HepG2 (cell line): ENCODE data around the gene GIPC3. TPM values are rescaled to one million over a fixed set of nuclear protein-coding genes. Genes with fewer than 3 reads are reported as not detected.

Source experiments
- CBFB ChIP-seq: sonication (generic); formaldehyde crosslinking; IDR thresholded peaks from 2 replicates; pipeline ENCODE4 v1.4.0; 2020; ENCODE audit warnings: missing genetic modification reagents
- ERF ChIP-seq: IDR thresholded peaks from 2 replicates; pipeline ENCODE4 v1.6.1; 2018; ENCODE audit warnings: missing biosample characterization, missing genetic modification reagents
- GTF3A ChIP-seq: sonication (generic); formaldehyde crosslinking; conservative IDR thresholded peaks from 2 replicates; pipeline ENCODE4 v1.4.0; 2020; ENCODE audit warnings: mild to moderate bottlenecking, missing genetic modification reagents
- MYC ChIP-seq: sonication (generic); formaldehyde crosslinking; IDR thresholded peaks from 2 replicates; pipeline ENCODE4 v1.9.0; 2021; ENCODE audit warnings: missing genetic modification reagents, borderline replicate concordance
- NFAT5 ChIP-seq: sonication (generic); formaldehyde crosslinking; IDR thresholded peaks from 2 replicates; pipeline ENCODE4 v1.4.0; 2020; ENCODE audit warnings: missing genetic modification reagents
- NR3C1 ChIP-seq: sonication (generic); formaldehyde crosslinking; IDR thresholded peaks from 2 replicates; pipeline ENCODE4 v1.4.0; 2020; ENCODE audit warnings: missing genetic modification reagents
- RNF2 ChIP-seq: fragments of 450-650 bp; conservative IDR thresholded peaks from 2 replicates; pipeline ENCODE4 v1.6.1; 2016; ENCODE audit warnings: low read depth
- TFDP2 ChIP-seq: sonication (generic); formaldehyde crosslinking; IDR thresholded peaks from 2 replicates; pipeline ENCODE4 v1.4.0; 2020; ENCODE audit warnings: missing genetic modification reagents
- TFE3 ChIP-seq: IDR thresholded peaks from 2 replicates; pipeline ENCODE4 v1.6.1; 2016
- U2AF2 ChIP-seq: fragments of 200-400 bp; formaldehyde crosslinking; IDR thresholded peaks from 2 replicates; pipeline ENCODE4 v1.6.1; 2017; ENCODE audit warnings: low read depth, mild to moderate bottlenecking, low read length
- ZBTB46 ChIP-seq: sonication (generic); formaldehyde crosslinking; IDR thresholded peaks from 2 replicates; pipeline ENCODE4 v1.4.0; 2020; ENCODE audit warnings: mild to moderate bottlenecking, missing genetic modification reagents, borderline replicate concordance
- ZBTB49 ChIP-seq: sonication (generic); formaldehyde crosslinking; IDR thresholded peaks from 2 replicates; pipeline ENCODE4 v1.4.0; 2020; ENCODE audit warnings: missing genetic modification reagents, borderline replicate concordance
- ZGPAT ChIP-seq: IDR thresholded peaks from 2 replicates; pipeline ENCODE4 v1.6.1; 2016; ENCODE audit warnings: mild to moderate bottlenecking
- ZNF367 ChIP-seq: sonication (generic); formaldehyde crosslinking; IDR thresholded peaks from 2 replicates; pipeline ENCODE4 v1.4.0; 2020; ENCODE audit warnings: missing genetic modification reagents, borderline replicate concordance
- ZNF790 ChIP-seq: sonication (generic); formaldehyde crosslinking; IDR thresholded peaks from 2 replicates; pipeline ENCODE4 v1.8.0; 2022; ENCODE audit warnings: missing genetic modification reagents, mild to moderate bottlenecking, borderline replicate concordance
- polyA plus RNA-seq, 8 experiments: library from polyadenylated mRNA; depleted of rRNA in 3 of 8; stranded (reverse) in 7 of 8; unstranded in 1 of 8; fragments of >200 nt; fragmentation: Illumina TruSeq in 4 of 8; extraction: Trizol in 4 of 8; gene quantifications; 2 replicates each; pipeline versions ENCODE4 v1.2.1 to v1.2.3, GENCODE V29; 2011 to 2016; ENCODE audit warnings: low read depth in 4 of 8, missing spikeins in 1 of 8, mixed read lengths in 1 of 8; ENCODE audit not compliant: insufficient read depth in 1 of 8
- total RNA-seq, 5 experiments: library from RNA; depleted of rRNA; stranded (reverse); fragments of >200 nt; fragmentation: Illumina TruSeq; extraction: Trizol; gene quantifications; 2 replicates each; pipeline ENCODE4 v1.2.3, GENCODE V29; 2016; ENCODE audit warnings: low read depth in 1 of 5

GIPC3 gene
- total and polyA plus RNA-seq, 2 of the 13 experiments (the other 11 are each of a cell fraction or from before 2014, with no cell fraction given) = 0.05 TPM; not detected in 1

- TF ChIP-seq ZGPAT (CRISPR knock-in tag) = peak; percentile 24; the same call in 1 of the 2 replicates
- TF ChIP-seq TFE3 = no peak
- no peak for TF ChIP-seq GTF3A (CRISPR knock-in tag)
- no peak for TF ChIP-seq MYC (CRISPR knock-in tag)
- TF ChIP-seq ZNF790 = no peak
- peak; percentile 88 for TF ChIP-seq U2AF2
- TF ChIP-seq CBFB (CRISPR knock-in tag) = 0 out of 2 replicates have a peak, but pooled peaks have one; percentile 41
- TF ChIP-seq NFAT5 = no peak
- no peak for TF ChIP-seq RNF2
- TF ChIP-seq ERF (CRISPR knock-in tag) = no peak
- TF ChIP-seq ZNF367 = no peak
- TF ChIP-seq TFDP2 (CRISPR knock-in tag) = peak; percentile 50; the same call in 1 of the 2 replicates
- TF ChIP-seq ZBTB49 (CRISPR knock-in tag) = no peak
- TF ChIP-seq ZBTB46 (CRISPR knock-in tag) = no peak
- no peak for TF ChIP-seq NR3C1 (CRISPR knock-in tag)
Measured at GRCh38 chr19:3572132-3572854, 13.0 kb upstream of the GIPC3 start (continued).
